ENCODE results near the gene LZTFL1. TPM values are rescaled to one million over a fixed set of nuclear protein-coding genes. Genes with fewer than 3 reads are reported as not detected.
A peak's percentile ranks its signal among the peaks of the same experiment; 100 is the strongest.

LZTFL1 gene
- total RNA-seq, 2 experiments from 2014 or later: 6.1 to 9.3 TPM

DNA sequence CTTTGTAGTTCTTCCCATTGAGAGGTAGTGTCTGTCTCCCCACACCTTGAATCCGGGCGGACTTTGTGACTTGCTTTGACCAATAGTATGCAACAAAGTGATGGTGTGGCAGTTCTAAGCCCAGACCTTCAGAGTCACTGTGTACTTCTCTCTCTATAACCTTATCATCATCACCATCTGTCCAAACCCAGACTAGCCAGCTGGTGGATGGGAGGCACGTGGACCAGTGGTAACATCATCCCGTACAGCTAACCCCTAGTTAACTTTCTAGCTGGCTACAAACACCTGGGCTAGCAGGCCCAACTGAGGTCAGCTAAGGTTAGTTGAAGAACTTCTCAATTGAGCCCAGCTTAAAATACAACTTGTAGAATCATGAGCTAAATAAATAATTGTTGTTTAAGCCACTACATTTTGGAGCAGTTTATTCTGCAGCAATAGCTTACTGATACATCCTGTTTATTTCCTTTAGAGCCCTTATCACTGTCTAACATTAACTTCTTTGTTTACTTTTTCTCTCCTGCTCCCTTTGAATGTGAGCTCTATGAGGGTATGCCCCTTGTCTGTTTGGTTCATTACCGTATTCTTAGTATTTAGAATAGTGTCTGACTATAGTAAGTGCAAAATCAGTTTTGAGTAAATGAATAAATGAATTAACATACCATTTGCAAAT, 32.9 kb upstream of the LZTFL1 start:
- Mint-ChIP-seq H3K36me3 (peaks cover 11% of the 10 kb centered on the region), H3K27me3 (peaks cover 69% of the 10 kb centered on the region), H3K27ac (no peak overlapping the region), H3K9me3 (ENCODE audit: low read depth) (peaks cover 5% of the 10 kb centered on the region), H3K4me3 (no peak overlapping the region), H3K4me1 (peaks cover 47% of the 10 kb centered on the region)
- CTCF ChIA-PET: interaction anchor here (0.9 to 1.7 kb wide), 3 partner anchors 10 to 54 kb away, joined by 3 to 5 read pairs (median 4); no protein-coding TSS in a partner anchor
- DNase-seq: no peak
- no peak for ATAC-seq

GRCh38 chr3:45873638-45874037, 31.7 kb upstream of the LZTFL1 start:
- Mint-ChIP-seq H3K27me3 (peaks cover 74% of the 10 kb centered on the region), H3K36me3 (peaks cover 11% of the 10 kb centered on the region), H3K9me3 (ENCODE audit: low read depth) (peaks cover 5% of the 10 kb centered on the region), H3K4me3 (no peak overlapping the region), H3K27ac (no peak overlapping the region), H3K4me1 (peaks cover 49% of the 10 kb centered on the region)
- CTCF ChIA-PET: interaction anchor here (0.7 kb wide), 1 partner anchor 9 kb away, joined by 3 read pairs; no protein-coding TSS in a partner anchor
- DNase-seq (no peak), ATAC-seq (no peak)

GRCh38 chr3:45873036-45873435, 31.1 kb upstream of the LZTFL1 start:
- Mint-ChIP-seq H3K27me3 (peaks cover 77% of the 10 kb centered on the region), H3K36me3 (peaks cover 11% of the 10 kb centered on the region), H3K4me3 (no peak overlapping the region), H3K4me1 (peaks cover 53% of the 10 kb centered on the region), H3K27ac (no peak overlapping the region), H3K9me3 (ENCODE audit: low read depth) (peaks cover 5% of the 10 kb centered on the region)
- CTCF ChIA-PET: interaction anchor here (0.7 kb wide), 1 partner anchor 8 kb away, joined by 3 read pairs; no protein-coding TSS in a partner anchor
- DNase-seq: no peak
- ATAC-seq: no peak

DNA sequence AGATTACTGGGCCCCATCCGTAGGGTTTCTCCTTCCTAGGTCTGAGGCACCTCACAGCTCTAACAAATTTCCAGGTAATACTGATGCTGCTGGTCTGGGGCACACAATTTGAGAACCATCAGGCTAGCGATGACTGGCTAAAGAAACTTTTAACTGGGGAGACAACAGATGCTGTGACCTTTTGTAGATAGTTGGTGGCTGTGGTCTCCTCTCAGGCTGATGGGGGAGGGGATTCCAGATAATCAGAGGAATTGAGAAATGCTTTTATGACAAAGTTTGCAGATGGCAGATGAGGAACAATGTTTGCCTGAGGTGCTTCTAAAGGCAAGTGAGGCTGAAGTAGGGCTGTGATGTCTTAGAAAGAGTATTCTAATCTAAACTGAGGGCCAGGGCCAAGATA, 30.6 kb upstream of the LZTFL1 start:
- H3K4me1 Mint-ChIP-seq: peaks cover 53% of the 10 kb centered on the region
- H3K27ac Mint-ChIP-seq: no peak overlapping the region
- DNase-seq (no peak), ATAC-seq (no peak)
- CTCF ChIA-PET: no interaction called here
- peaks cover 79% of the 10 kb centered on the region for H3K27me3 Mint-ChIP-seq
- H3K4me3 Mint-ChIP-seq: no peak overlapping the region
- H3K9me3 Mint-ChIP-seq (ENCODE audit: low read depth): peaks cover 5% of the 10 kb centered on the region
- peaks cover 11% of the 10 kb centered on the region for H3K36me3 Mint-ChIP-seq

GRCh38 chr3:45871780-45872179, 29.9 kb upstream of the LZTFL1 start:
- DNase-seq (no peak), ATAC-seq (no peak)
- Mint-ChIP-seq H3K27me3 (peaks cover 81% of the 10 kb centered on the region), H3K9me3 (ENCODE audit: low read depth) (peaks cover 5% of the 10 kb centered on the region), H3K36me3 (peaks cover 13% of the 10 kb centered on the region), H3K4me3 (no peak overlapping the region), H3K27ac (no peak overlapping the region), H3K4me1 (peaks cover 57% of the 10 kb centered on the region)
- CTCF ChIA-PET: no interaction called here

GRCh38 chr3:45870099-45870498, 28.2 kb upstream of the LZTFL1 start:
- peak overlapping the region; percentile 19 for H3K27ac Mint-ChIP-seq
- H3K4me3 Mint-ChIP-seq: no peak overlapping the region
- ATAC-seq: peak; percentile 73
- peaks cover 5% of the 10 kb centered on the region for H3K9me3 Mint-ChIP-seq (ENCODE audit: low read depth)
- CTCF ChIA-PET: interaction anchor here (0.6 kb wide), 1 partner anchor 8 kb away, joined by 3 read pairs; no protein-coding TSS in a partner anchor
- H3K36me3 Mint-ChIP-seq: peaks cover 13% of the 10 kb centered on the region
- H3K4me1 Mint-ChIP-seq: peaks cover 66% of the 10 kb centered on the region
- peak; percentile 79 for DNase-seq
- H3K27me3 Mint-ChIP-seq: peaks cover 83% of the 10 kb centered on the region

DNA sequence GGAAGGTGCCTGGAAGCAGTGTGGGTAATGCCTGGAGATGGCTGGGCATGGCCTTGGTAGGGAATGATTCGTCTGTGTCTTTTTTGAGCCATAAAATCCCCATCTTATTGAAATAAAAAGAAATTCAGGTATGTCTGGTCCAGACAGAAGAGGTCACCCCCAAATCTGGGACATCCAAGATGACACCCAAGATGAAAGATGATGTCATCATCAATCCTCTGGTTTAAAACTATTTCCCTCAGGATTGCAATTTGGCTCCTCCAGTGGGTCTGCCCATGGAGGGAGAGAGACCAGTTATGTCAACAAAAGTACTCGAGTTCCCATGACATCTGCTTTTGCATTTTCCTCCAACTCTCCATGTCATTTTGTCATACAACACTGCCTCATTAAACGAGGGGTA, 27.7 kb upstream of the LZTFL1 start:
- Mint-ChIP-seq H3K4me3 (no peak overlapping the region), H3K36me3 (peaks cover 11% of the 10 kb centered on the region), H3K4me1 (peaks cover 68% of the 10 kb centered on the region), H3K9me3 (ENCODE audit: low read depth) (peaks cover 5% of the 10 kb centered on the region), H3K27ac (no peak overlapping the region), H3K27me3 (peaks cover 85% of the 10 kb centered on the region)
- CTCF ChIA-PET: interaction anchor here (0.6 kb wide), 1 partner anchor 8 kb away, joined by 3 read pairs; no protein-coding TSS in a partner anchor
- ATAC-seq (no peak), DNase-seq (no peak)

DNA sequence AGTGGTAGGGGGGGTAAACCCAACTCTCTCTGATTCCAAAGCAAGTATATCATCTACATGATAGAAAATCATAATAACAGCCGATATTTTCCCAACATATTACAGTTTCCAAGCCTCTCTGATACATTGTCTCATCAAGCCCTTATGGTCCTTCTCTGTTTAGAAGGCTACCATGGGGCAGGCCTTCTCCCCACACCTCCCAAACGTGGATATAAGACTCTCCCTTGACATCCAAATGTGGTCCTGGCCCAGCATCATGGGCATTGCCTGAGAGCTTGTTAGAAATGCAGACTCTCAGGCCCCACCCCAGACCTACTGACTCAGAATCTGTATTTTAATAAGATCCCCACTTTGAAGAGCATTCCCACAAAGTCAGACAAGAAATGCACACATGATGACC, 26.7 kb upstream of the LZTFL1 start:
- peaks cover 67% of the 10 kb centered on the region for H3K4me1 Mint-ChIP-seq
- H3K4me3 Mint-ChIP-seq: no peak overlapping the region
- peaks cover 10% of the 10 kb centered on the region for H3K36me3 Mint-ChIP-seq
- DNase-seq (no peak), ATAC-seq (no peak)
- H3K9me3 Mint-ChIP-seq (ENCODE audit: low read depth): peaks cover 1% of the 10 kb centered on the region
- no peak overlapping the region for H3K27ac Mint-ChIP-seq
- peaks cover 79% of the 10 kb centered on the region for H3K27me3 Mint-ChIP-seq
- CTCF ChIA-PET: interaction anchor here (1.4 kb wide), 1 partner anchor 13 kb away, joined by 3 read pairs; no protein-coding TSS in a partner anchor

GRCh38 chr3:45868213-45868612, 26.3 kb upstream of the LZTFL1 start:
- peaks cover 5% of the 10 kb centered on the region for H3K9me3 Mint-ChIP-seq (ENCODE audit: low read depth)
- ATAC-seq (no peak), DNase-seq (no peak)
- H3K27ac Mint-ChIP-seq: no peak overlapping the region
- no peak overlapping the region for H3K4me3 Mint-ChIP-seq
- H3K4me1 Mint-ChIP-seq: peaks cover 70% of the 10 kb centered on the region
- CTCF ChIA-PET: interaction anchor here (1.4 kb wide), 1 partner anchor 13 kb away, joined by 3 read pairs; no protein-coding TSS in a partner anchor
- H3K27me3 Mint-ChIP-seq: peaks cover 81% of the 10 kb centered on the region
- H3K36me3 Mint-ChIP-seq: peaks cover 12% of the 10 kb centered on the region

- peaks cover 78% of the 10 kb centered on the region for H3K4me1 Mint-ChIP-seq
- CTCF ChIA-PET: interaction anchor here (1.0 to 1.9 kb wide), 5 partner anchors 9 to 64 kb away, joined by 3 to 6 read pairs (median 5); no protein-coding TSS in a partner anchor
- H3K27me3 Mint-ChIP-seq: peaks cover 85% of the 10 kb centered on the region
- no peak overlapping the region for H3K4me3 Mint-ChIP-seq
- peak overlapping the region; percentile 57 for H3K27ac Mint-ChIP-seq
- DNase-seq (no peak), ATAC-seq (no peak)
- peaks cover 6% of the 10 kb centered on the region for H3K9me3 Mint-ChIP-seq (ENCODE audit: low read depth)
- H3K36me3 Mint-ChIP-seq: peaks cover 20% of the 10 kb centered on the region
These were observed 23.6 kb upstream of the LZTFL1 start for GRCh38 chr3:45865563-45865962.

- Mint-ChIP-seq H3K27me3 (peaks cover 81% of the 10 kb centered on the region), H3K36me3 (peaks cover 20% of the 10 kb centered on the region), H3K4me1 (peaks cover 77% of the 10 kb centered on the region), H3K4me3 (peak overlapping the region; percentile 43), H3K9me3 (ENCODE audit: low read depth) (peaks cover 6% of the 10 kb centered on the region), H3K27ac (peak overlapping the region; percentile 57)
- peak; percentile 88 for ATAC-seq
- peak; percentile 72 for DNase-seq
- CTCF ChIA-PET: interaction anchor here (0.7 to 2.2 kb wide), 11 partner anchors 8 to 348 kb away, joined by 3 to 6 read pairs (median 3); partner anchors contain the start of gene CCR9
These were observed 23.0 kb upstream of the LZTFL1 start for GRCh38 chr3:45864760-45865519.

DNA sequence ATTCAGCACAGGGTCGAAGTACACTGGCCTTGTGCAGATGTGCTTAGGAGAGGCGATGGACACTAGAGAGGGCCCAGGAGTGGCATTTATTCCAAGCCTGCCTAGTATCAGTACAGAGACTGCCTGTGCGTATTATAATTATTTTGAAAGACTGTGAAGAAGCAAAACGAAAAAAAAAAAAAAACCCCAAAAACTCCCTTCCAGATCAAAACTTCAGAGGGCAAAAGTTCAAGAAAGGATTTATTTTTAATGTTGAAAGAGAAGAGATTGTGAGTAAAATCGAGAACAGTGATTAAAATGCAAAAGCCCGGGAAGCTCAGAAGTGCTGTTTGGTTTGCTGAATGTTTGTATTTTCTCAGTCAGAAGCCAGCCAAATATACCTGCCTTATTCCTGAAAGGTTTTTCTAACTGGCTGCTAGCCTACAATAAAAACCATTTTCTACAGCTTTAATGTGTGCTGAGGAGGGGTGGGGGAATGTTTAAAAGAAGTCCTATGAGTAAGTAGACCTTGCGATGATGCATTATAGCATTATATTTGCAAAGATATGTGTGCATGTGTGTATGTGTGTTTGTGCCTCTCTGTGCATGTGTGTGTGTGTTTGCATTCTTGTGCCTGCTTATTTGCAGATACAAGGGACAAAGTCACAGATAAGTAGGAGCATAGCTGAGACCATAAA, 19.3 kb upstream of the LZTFL1 start:
- H3K4me1 Mint-ChIP-seq: peaks cover 57% of the 10 kb centered on the region
- peak; percentile 28 for ATAC-seq
- H3K4me3 Mint-ChIP-seq: no peak overlapping the region
- CTCF ChIA-PET: interaction anchor here (0.7 to 2.1 kb wide), 3 partner anchors 8 to 957 kb away, joined by 3 to 8 read pairs (median 5); no protein-coding TSS in a partner anchor
- no peak for DNase-seq
- peaks cover 73% of the 10 kb centered on the region for H3K27me3 Mint-ChIP-seq
- peak overlapping the region; percentile 44 for H3K27ac Mint-ChIP-seq
- peaks cover 28% of the 10 kb centered on the region for H3K36me3 Mint-ChIP-seq
- peaks cover 14% of the 10 kb centered on the region for H3K9me3 Mint-ChIP-seq (ENCODE audit: low read depth)

DNA sequence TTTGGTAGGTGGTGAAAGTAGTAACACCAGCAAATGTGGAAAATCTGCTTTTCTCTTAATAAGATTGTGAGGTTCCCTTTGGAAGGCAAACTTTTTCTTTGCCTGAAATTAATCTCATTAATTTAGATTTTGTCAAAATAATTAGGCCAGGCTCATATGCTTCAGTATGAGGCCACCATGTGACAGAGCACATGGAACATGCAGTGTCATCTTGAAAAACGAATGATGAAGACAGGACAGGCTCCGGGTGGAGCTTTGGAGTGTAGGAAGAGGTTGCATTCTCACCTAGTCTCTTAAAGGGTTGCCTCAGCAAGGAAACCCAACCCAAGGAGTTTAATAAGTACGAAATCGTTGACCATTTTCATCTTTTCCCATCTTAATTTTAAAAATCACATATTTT, 18.6 kb upstream of the LZTFL1 start:
- CTCF ChIA-PET: no interaction called here
- ATAC-seq: no peak
- Mint-ChIP-seq H3K27me3 (peaks cover 71% of the 10 kb centered on the region), H3K4me3 (no peak overlapping the region), H3K27ac (peak overlapping the region; percentile 44), H3K4me1 (peaks cover 51% of the 10 kb centered on the region), H3K36me3 (peaks cover 33% of the 10 kb centered on the region), H3K9me3 (ENCODE audit: low read depth) (peaks cover 14% of the 10 kb centered on the region)
- no peak for DNase-seq

Data from activated CD8-positive, alpha-beta memory T cell treated with anti-CD3 and anti-CD28 coated beads, Interleukin-2, amount 10 ng/mL, durations not matched to agents 7 days and 5 days (primary cell).